Activated CD4-positive, alpha-beta T cell treated with anti-CD3 and anti-CD28 coated beads for 1 hour (primary cell): ENCODE results near the gene PPCDC.

ENCODE experiments used
- DNase-seq: peaks from one replicate; pipeline ENCODE4 v3.0.0-alpha.2; 2020

The PPCDC gene

GRCh38 chr15:75045332-75046015 lies 22.1 kb downstream of the PPCDC start:
- DNase-seq = no peak

DNA sequence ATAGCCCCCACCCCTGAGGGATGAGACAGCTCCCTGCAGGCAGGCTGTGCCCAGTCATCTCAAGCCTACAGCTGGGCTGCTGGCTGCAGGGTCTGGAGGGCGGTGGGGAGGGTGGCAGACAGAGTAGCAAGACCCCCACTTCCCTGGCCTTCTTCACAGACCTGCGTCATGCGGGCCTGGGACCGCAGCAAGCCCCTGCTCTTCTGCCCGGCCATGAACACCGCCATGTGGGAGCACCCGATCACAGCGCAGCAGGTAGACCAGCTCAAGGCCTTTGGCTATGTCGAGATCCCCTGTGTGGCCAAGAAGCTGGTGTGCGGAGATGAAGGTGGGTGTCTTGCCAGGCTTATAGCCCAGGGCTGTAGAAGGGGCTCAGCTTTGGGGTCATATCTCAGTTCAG lies 25.0 kb downstream of the PPCDC start:
- no peak for DNase-seq

GRCh38 chr15:75049392-75049791 lies 26.0 kb downstream of the PPCDC start:
- no peak for DNase-seq

DNA sequence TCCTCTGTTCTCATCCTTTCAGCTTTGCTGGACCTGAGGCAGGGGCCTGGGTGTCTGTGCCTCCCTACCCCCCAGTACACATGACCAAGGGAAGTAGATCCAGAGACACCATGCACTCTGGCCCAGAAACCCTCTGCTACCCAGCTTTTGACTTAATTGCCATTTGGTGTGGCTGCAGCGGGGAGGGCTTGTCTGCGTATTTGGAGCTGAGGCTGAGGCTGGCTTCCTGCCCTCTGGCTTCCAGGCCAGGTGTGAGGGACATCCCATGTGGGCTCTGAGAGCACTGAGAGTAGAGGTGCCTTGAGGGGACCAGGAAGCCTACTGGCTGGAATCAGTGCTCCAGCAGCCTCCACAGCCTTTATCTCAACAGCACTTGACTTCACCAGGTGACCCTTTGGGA lies 26.9 kb downstream of the PPCDC start:
- DNase-seq = no peak

DNA sequence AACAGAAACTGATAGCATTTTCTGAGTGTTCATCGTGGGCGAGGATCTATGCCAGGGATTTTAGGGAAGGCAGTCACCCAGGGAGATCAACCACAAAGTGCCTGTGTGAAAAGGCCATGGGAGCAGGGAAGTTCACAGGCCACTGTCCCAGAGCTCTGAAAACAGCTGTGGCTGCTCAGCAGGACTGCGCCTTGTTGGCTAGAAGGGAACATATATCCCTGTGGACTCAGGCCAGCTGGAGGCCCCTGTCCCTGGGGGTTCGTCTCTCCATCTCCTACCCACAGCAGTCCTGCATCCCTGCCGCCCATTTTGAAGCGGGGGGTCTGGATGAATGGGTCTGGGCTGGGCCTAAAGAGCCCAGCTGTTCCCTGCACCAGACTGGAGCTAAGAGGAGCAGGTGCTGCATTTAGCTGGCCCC lies 27.8 kb downstream of the PPCDC start:
- no peak for DNase-seq

DNA sequence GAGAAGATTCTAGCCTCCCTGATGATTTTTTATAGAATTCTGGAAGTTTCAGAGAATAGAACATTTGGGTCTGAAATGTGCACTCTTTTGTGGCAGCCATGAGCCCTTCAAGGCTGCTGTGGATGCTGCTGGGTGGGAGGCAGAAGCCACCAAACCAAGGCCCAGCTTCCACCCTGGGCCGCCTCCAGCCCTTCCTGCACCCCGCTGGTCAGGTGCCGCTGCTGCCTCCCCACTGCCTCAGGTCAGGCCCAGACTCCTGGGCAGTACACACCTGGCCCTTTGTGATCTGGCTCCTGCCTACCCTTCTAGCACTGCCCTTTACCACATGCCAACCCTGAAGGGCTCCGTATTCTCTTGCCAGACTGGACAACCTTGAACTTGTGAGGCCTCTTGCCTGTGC lies 28.3 kb downstream of the PPCDC start:
- no peak for DNase-seq

DNA sequence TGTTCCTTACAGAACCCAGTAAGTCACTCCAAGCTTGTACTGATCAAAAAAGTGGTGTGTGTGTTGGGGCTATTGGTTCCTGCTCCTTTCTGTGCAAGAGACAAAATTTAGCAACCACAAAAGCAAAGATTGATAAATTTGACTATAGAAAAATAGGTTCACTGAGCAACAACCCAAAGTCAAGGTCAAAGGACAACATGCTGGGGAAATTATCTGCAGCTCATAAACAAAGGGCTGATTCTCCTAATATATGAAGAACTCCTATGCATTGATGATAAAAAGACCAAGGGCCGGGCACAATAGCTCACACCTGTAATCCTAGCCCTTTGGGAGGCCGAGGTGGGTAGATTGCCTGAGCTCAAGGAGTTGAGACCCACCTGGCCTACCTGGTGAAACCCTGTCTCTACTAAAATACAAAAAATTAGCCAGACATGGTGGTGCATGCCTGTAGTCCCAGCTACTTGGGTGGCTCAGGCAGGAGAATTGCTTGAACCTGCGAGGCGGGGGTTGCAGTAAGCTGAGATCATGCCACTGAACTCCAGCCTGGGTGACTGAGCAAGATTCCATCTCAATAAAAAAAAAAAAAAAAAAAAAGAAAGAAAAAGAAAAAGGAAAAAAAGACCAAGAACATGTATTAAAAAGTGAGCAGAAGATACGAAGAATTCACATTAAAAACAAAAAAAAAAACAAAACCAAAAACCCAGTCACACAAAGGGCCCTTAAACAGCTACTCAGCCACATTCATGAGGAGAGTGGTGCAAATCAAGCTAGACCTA lies 29.8 kb downstream of the PPCDC start:
- DNase-seq = no peak

GRCh38 chr15:75053748-75054125 lies 30.3 kb downstream of the PPCDC start:
- DNase-seq = no peak

GRCh38 chr15:75054172-75054897 lies 30.9 kb downstream of the PPCDC start:
- no peak for DNase-seq

DNA sequence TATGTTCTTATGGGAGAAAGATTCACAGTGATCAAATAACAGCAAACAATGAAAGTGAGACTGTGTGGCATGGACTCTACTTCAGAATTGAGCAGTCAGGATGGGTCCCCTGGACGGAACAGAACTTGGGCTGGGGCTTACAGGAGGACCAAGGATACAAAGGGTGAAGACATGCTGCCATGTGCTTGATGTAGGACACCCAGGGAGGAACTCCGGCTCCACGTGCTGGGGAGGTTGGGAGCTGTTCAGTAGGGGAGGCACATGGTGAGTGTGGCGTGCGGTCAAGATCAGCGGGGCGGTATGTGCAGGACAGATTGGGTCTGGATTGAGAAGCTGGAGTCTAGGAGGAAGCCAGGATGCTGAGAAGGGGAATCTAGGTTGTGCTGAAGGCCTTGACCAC lies 32.6 kb downstream of the PPCDC start:
- no peak for DNase-seq

DNA sequence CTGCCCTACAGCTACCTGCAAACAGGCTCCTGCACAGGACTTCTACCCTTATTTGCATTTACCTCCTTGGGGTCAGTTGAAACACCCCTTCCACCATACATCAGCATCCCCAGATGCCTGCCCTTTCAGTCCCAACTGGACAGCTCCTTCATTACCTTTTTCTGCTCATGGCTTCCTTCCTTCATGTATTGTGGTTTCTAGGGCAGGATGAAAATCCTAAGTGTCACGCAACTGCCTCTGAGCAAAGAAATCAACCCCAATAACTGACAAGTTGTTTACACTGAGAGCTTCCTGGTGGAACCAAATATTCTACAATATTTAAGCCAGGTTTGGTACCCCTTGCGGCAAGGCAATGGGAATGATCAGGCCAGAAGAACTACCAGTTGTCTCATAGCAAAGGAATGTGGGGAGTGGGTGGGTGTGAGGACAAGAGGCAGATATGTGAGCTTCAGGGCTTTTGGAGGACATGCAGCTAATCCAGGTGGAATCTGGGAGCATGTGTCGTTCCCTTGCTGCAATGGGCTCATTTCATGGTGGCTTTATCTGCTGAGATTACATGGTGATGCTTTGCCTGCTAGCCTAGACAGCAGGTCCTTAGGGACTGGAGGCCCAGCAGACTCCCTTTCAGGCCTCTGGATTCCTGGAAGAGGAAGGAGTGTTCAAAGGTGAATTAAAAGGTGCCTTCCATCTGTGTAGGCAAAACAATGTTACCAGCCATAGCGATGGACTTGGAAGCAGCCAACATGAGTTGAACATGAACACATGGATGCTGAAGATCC lies 34.9 kb downstream of the PPCDC start:
- no peak for DNase-seq

DNA sequence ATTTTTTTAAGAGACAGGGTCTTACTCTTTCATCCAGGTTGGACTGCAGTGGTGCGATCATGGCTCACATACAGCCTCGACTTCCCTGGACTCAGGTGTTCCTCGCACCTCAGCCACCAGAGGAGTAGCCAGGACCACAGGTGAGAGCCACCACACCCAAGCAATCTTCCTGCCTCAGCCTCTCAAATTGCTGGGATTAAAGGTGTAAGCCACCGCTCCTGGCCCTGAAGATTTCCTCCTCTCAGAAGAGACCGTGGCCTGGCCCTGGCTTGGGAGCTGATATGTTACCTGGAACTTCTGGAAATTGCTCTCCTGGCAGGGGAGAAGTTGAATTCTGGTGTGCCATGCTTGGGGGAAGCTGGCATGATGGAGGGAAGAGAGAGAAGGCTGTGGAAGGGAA lies 36.2 kb downstream of the PPCDC start:
- no peak for DNase-seq

GRCh38 chr15:75061272-75061671 lies 37.9 kb downstream of the PPCDC start:
- DNase-seq = no peak

DNA sequence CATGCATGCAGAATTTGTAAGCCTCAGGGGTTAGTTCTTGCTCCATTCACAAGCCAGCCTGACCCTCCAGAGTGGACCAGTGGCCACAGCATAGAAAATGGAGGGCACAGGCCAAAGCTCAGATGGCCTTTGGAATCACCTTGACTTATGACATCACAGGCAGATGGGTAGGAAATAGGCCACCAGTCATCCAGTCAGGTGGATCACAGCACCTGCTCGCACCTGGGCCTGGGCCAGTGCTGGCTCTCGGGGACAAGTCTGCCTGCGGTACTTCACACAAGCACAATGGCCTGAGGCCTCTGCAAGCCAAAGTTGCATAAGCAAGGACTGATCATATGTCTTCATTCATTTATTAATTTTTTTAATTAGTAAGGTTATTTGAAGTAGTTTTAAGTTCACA lies 39.3 kb downstream of the PPCDC start:
- DNase-seq = no peak

GRCh38 chr15:75063338-75063737 lies 39.9 kb downstream of the PPCDC start:
- DNase-seq = no peak

DNA sequence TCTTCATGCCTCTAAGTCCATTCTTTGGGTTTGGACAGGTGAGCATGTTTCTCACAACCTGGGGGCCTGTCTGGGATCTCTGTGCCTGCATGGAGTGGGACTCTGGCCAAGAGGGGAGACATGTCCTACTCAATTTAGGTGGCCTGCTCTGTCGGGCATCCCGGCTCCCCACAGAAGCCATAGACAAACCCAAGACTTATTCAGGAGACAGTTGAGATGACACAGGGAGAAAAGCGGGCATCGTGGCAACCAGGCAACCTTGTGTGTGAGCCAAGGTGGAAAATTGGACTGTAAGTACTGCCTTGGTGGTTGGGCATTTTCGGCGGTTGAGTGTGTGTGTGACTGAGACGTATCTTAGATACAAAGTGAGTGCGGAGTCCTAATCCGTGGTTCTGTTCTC lies 40.5 kb downstream of the PPCDC start:
- DNase-seq = no peak

DNA sequence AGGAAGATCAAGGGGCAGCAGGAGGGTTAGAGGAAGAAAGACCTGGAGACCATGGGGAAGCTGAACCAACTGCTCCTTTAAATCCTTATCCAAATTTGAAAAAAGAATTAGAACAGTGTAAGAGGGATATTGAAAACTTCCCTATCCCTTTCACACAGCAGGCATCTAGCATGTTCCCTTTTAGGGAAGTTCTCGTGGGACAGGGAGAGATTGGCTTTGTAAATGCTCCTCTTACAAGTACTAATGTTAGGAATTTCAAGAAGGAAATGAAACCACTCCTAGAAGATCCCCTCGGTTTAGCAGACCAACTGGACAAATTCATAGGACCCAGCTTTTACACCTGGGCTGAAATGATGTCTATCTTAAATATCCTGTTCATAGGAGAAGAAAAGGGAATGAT lies 41.5 kb downstream of the PPCDC start:
- no peak for DNase-seq

GRCh38 chr15:75065467-75065850 lies 42.1 kb downstream of the PPCDC start:
- DNase-seq = no peak

GRCh38 chr15:75065851-75066509 lies 42.6 kb downstream of the PPCDC start:
- DNase-seq = no peak

- no peak for DNase-seq
Measured at GRCh38 chr15:75067123-75067830, 43.9 kb downstream of the PPCDC start.

DNA sequence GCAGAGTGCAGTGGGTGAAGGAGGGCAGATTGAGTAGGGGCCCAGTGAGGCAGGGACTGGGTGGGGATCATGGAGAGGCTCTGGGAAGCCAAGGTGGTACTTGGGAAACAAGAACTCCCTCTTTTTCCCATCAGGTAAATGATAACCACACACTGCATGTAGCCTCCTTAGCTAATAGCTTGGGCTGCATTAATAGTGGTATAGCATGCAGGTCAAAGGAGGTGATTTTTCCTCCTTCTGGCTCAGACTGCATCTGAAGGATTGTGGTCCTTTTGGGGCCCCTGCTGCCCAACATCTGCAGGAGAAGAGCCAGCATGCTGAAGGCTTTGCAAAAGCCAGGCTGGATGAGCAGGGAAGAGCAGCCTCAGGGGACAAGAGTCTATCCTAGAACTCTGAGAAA lies 45.4 kb downstream of the PPCDC start:
- DNase-seq = no peak

DNA sequence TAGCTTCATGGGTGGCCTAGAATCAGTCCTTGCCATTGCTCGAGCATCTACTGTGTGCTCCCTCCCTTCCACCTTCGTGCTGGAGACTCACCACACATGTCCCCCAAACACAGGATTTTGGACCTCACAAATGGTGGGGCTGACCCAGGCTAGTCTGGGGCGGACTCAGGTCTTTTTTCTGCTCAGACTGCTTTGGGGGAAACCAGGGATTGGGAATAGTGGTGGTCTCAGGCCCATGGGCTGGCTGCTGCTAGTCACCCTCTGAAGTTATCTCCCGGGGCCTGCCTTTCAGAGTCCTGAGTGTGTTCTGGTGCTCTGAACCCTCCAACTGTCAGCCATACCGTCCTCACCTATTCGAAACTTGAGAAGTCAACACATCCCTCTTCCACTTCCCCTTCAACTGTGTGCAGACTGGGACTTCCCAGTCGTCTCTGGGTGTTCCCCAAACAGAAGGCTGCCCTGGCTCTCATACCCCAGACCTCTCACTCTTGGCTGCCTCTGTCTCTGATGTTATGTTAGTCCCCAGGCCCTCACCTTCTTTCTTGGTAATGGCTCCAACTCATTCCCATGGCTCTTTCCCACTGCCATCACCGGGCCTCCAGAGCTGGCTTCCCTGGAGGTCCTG lies 46.0 kb downstream of the PPCDC start:
- DNase-seq = no peak
